Fibroblast of lung (primary cell): ENCODE data around the gene SRSF9.
A peak's percentile ranks its signal among the peaks of the same experiment; 100 is the strongest.

Experiments used
- EZH2 ChIP-seq: IDR thresholded peaks from 2 replicates; pipeline ENCODE4 v1.5.1; 2012; ENCODE audit warnings: low read length, control low read depth, mild to moderate bottlenecking; ENCODE audit errors: missing control alignments
- TF ChIP-seq, protein P1 (sequence below), 2 donors: IDR thresholded peaks in 1 of 2; conservative IDR thresholded peaks in 1 of 2; 1 replicate in 1 of 2; 2 replicates in 1 of 2; pipeline ENCODE4 v1.5.1; 2011 to 2012; ENCODE audit warnings: low read length in 2 of 2, control low read depth in 1 of 2, inconsistent platforms in 1 of 2, low read depth in 1 of 2, mild to moderate bottlenecking in 1 of 2

DNA sequence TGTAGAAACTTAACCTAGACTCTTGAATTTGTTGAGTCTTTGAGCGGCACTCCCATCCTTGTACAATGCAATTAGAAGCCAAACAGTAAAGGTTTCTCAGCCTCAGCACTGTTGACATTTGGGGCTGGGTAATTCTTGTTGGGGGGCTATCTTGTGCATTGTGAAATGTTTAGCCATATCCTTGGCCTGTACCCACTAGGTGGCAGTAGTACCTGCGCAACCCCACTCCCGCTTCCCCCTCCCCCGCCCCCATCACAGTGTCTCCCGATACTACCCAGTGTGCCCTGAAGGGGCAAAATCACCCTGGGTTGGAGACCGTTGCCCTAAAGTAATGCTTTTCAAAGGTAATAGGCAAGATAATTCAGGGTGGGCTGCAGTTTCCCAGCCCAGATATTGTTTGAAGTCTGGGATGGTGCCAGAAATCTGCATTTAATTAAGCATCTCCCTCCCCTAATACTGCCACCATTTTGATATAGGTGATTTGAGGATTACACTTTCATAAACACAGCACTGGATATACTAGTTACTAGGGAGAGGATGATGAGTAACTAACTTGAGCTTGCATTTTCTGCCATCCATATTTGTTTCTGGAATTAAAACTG lies 29.8 kb downstream of the SRSF9 start:
- TF ChIP-seq EZH2, result no peak
- TF ChIP-seq, protein P1, sequence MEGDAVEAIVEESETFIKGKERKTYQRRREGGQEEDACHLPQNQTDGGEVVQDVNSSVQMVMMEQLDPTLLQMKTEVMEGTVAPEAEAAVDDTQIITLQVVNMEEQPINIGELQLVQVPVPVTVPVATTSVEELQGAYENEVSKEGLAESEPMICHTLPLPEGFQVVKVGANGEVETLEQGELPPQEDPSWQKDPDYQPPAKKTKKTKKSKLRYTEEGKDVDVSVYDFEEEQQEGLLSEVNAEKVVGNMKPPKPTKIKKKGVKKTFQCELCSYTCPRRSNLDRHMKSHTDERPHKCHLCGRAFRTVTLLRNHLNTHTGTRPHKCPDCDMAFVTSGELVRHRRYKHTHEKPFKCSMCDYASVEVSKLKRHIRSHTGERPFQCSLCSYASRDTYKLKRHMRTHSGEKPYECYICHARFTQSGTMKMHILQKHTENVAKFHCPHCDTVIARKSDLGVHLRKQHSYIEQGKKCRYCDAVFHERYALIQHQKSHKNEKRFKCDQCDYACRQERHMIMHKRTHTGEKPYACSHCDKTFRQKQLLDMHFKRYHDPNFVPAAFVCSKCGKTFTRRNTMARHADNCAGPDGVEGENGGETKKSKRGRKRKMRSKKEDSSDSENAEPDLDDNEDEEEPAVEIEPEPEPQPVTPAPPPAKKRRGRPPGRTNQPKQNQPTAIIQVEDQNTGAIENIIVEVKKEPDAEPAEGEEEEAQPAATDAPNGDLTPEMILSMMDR (conservative IDR thresholded peaks at IDR 0.05 in 1 of 2, IDR thresholded peaks at IDR 0.05 in 1 of 2; ENCODE audit: low read depth in 1 of 2, low read length in 2 of 2), result peak; percentile 38 to 53
